NOMO-1 treated with dmso at 0.1 percent for 144 hours (cell line): ENCODE measurements around the gene AKT1S1.

Experiments used
- DNase-seq: peaks from one replicate; lab custom pipeline; 2025; ENCODE audit not compliant: unreplicated experiment; lab: John Stamatoyannopoulos, UW

Gene AKT1S1

DNA sequence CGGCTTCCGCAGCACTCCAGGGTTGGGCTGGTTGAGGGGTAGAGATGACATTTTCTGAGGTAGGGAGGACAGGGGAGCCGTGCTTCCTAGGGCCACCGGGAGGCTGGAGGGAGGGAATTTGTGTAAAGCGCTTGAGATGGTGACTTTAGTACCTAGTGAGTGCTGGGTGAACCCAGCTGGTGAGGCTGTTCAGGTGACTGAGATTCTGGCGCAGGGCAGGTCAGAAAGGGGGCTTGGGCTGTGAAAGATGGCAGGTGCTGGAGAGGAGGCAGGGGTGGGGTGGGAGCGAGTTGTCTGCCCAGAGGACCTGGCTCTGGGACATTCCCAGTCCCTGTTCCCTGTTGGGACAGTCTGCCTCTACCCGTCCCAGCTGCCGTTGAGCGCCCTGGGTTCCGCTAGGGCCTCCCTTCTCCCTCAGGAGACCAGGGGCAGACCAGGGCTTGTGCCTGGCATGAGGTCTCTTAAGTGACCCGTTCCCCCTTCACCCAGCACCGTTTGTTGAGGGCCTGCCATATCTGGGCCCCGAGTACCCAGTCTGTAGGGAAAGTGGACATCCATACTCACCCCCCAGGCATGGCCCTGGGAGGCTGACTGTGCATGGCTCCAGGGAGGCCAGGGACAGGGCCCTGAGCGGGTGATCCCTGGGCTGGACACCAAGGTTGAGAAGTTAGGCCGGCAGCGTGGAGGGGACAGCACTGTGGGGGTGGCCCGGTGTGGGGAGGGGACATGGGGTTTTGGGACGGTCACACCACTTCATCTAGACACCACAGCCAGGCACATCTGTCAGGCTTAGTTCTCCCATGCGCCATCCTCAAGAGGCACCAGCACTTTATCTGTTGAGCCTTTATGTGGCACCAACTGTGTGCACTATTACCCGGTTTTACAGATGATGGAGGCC is 21.2 kb downstream of the AKT1S1 start:
- DNase-seq = no peak

DNA sequence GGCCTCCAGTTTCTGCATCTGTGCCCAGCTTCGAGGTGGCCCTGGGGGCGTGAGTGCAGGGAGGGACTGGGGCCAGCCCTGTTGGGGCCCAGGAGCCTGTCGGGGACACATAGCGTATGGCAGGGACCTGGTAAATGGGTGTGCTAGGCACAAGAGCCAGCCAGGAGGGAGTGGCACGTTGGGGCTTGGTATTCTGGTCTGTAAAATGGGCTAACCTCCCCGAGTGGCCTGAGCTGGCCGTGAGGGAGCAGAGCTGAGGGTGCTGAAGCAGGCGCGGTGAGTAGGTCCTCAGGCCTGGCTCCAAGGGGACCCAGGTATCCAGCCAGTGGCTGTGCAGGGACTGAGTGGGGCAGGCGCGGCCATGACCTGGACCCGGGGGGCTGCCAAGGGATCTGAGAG is 21.9 kb downstream of the AKT1S1 start:
- DNase-seq = no peak

DNA sequence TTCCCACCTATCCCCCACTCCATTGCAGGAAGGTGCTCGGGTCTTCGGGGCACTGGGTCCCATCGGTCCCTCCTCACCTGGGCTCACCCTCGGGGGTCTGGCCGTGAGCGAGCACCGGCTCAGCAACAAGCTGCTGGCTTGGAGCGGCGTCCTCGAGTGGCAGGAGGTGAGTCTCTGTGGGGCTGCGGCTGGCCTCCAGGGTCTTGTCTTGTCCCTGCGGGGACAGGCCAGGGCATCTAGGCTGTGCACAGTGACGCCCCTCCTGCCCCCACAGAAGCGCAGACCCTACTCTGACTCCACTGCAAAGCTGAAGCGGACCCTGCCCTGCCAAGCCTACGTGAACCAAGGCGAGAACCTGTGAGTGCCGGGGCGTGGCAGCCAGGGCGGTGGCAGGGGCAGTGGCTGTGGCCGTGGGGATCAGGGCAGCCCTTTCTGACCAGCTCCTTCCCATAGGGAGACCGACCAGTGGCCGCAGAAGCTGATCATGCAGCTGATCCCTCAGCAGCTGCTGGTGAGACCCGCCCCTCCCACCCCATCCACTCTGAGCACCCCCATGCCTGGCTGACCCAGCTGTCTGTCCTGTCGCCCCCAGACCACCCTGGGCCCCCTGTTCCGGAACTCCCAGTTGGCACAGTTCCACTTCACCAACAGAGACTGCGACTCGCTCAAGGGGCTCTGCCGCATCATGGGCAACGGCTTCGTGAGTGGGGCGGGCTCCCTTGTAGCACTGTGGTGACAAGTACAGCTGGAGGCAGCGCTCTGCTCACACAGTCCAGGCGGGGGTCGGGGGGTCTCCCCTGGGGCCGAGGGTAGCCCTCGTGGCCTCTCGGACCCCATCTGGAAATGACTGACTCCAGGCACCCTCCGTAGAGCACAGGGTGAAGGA is 22.5 kb downstream of the AKT1S1 start:
- DNase-seq = no peak

DNA sequence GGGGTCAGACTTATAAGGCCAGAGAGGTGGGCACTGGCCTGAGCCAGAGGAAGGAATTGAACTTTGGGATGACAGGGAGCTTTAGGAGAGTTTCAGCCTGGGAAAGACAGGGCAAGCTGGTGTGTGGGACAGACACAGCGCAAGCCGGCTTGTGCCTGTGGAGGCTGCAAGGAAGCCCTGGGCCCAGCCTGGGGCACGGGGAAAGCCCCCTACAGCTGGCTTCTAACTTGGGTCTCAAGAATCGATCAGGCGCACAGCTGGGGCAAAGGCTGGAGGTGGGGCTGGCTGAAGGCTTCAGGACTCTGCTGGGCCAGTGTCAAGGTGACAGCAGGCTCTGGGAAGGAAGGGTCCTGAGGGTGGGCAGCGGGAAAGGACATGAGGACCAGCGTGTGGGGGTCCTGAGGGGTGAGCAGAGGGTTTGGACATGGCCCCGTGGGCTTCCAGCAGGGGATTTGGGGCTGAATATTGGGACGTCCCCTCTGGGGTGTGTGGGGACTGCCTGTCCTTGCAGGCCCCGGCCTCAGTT is 23.2 kb downstream of the AKT1S1 start:
- DNase-seq = no peak

DNA sequence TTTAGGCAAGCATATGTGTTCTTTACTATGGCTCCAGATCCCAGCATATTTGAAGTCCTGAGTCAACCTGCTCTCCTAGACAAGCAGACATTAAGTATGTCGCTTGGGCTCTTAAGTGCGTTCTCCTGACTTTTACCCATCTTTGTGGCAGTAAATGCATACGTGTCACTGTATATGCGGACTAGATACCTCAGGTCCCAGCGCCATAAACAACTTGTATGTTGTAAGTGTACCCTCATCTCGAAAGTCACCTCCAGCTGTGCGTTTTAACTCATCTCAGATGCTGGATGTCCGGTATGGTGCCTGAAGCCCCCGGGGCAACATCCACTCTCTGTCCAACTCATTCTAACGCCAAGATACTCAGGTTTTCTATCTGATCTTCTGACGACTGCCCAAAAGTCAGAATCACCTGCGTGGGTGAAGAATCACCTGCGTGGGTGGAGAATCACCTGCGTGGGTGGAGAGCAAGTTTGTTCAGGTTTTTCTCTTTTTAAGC is 24.5 kb downstream of the AKT1S1 start:
- DNase-seq = no peak

- DNase-seq = no peak
These were observed 25.5 kb downstream of the AKT1S1 start for GRCh38 chr19:49851456-49852259.

GRCh38 chr19:49850487-49851342 is 26.4 kb downstream of the AKT1S1 start, which contains the start of gene PTOV1:
Gene PTOV1 (plus strand): TSS chr19:49851159.
- peak; percentile 83 for DNase-seq

GRCh38 chr19:49850221-49850486 is 27.0 kb downstream of the AKT1S1 start:
- no peak for DNase-seq

GRCh38 chr19:49849433-49850220 is 27.5 kb downstream of the AKT1S1 start:
- no peak for DNase-seq

DNA sequence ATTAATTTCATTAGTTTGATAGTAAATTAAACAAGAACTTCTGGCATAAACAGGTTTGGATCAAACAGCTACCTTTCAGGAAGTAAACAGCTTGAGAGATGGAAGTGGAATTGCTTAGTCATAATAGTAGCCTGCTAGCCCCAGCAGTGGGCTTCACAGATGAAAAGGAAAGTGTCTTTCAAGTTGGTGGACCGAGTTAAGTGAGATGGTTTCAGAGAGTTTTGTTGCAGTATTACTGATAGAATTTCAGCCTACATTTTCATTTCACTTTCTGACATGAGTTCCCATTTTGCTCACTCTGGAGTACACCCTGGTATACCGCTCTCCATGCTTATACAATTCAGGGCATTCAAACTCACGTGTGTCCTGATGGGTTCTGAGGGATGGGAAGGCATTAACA is 28.2 kb downstream of the AKT1S1 start:
- DNase-seq = no peak

- peak; percentile 50 for DNase-seq
These were observed 29.1 kb downstream of the AKT1S1 start for GRCh38 chr19:49847731-49848696.

DNA sequence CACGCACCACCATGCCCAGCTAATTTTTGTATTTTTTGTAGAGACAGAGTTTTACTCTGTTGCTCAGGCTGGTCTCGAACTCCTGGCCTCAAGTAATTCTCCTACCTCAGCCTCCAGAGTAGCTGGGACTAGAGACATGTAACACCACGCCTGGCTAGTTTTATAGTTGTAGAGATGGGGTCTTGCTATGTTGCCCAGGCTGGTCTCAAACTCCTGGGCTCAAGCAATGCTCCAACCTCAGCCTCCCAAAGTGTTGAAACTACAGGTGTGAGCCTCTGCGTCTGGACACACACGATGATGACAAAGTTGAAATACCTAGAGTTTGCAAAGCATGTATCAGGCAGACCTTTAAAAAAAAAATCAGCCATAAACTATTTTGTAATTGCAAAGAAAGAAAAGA is 30.7 kb downstream of the AKT1S1 start:
- DNase-seq = no peak

DNA sequence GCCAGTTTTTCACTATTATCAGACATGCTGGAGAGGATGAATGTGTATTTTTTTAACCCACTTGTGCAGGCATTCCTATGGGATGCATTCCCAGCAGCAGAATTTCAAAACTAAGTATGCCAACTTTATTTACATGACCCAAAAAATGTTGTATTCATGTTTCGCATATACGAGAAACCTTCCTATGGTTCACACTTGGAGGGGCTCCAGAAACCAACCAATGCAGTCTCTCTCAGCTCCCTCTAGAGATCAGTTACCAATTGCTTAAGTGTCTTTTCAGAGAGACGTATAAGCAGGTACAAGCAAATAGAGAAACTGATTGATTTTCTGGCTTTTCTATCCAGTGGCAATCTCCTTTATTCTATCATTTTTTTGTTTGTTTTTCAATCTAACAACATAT is 31.7 kb downstream of the AKT1S1 start:
- DNase-seq = no peak

- DNase-seq = peak; percentile 79
These were observed 32.7 kb downstream of the AKT1S1 start for GRCh38 chr19:49844138-49845095.

DNA sequence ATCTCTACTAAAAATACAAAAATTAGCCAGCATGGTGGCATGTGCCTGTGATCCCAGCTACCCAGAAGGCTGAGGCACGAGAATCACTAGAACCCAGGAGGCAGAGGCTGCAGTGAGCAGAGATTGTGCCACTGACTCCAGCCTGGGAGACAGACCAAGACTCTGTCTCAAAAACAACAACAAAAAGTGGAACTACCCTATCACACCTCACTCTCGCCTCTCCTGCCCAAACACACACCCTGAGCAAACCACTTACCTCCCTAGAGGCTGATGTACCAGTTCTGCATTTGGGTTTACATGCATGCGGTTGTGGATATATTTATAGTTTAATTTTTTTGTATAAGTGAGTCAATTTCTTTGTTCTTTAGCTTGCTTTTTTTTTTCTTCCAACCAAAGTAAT is 33.9 kb downstream of the AKT1S1 start:
- DNase-seq = peak; percentile 35

GRCh38 chr19:49840736-49841249 is 36.4 kb downstream of the AKT1S1 start:
- no peak for DNase-seq

GRCh38 chr19:49840321-49840720 is 36.8 kb downstream of the AKT1S1 start:
- DNase-seq = no peak
